Measurements from ENCODE around the gene PIEZO2.
"Not testable (repeated sequence)": the region's sequence is repeated elsewhere in the genome, so short reads cannot be mapped to it uniquely, and the experiment has no call there.

The PIEZO2 gene

GRCh38 chr18:11149441-11150270 is at the start of gene PIEZO2:
TSS of gene PIEZO2 (minus strand) at chr18:11149569. CDS start at chr18:11148588, 981 bp downstream.
- peak within 1 kb of the TSS; percentile 66 for H3K4me3 ChIP-seq (ENCODE audit: control insufficient read depth, low read depth, low read length)
- no peak for DNase-seq (ENCODE audit: low read depth)
- no peak for TF ChIP-seq CTCF (IDR thresholded peaks at IDR 0.05; ENCODE audit: control insufficient read depth, insufficient read depth, low read depth, low read length, missing control alignments)

GRCh38 chr18:11183637-11184036 is 34.3 kb upstream of the PIEZO2 start:
- TF ChIP-seq CTCF (IDR thresholded peaks at IDR 0.05; ENCODE audit: control insufficient read depth, insufficient read depth, low read depth, low read length, missing control alignments) = no peak
- DNase-seq (ENCODE audit: low read depth) = no peak

GRCh38 chr18:11181629-11182028 is 32.3 kb upstream of the PIEZO2 start:
- H3K4me3 ChIP-seq (ENCODE audit: control insufficient read depth, low read depth, low read length); DNase-seq (ENCODE audit: low read depth): not testable (repeated sequence)

More at GRCh38 chr18:11183637-11184036, 34.3 kb upstream of the PIEZO2 start:
- no peak overlapping the region for H3K4me3 ChIP-seq (ENCODE audit: control insufficient read depth, low read depth, low read length)

- DNase-seq (ENCODE audit: low read depth) = no peak
- H3K4me3 ChIP-seq (ENCODE audit: control insufficient read depth, low read depth, low read length) = no peak overlapping the region
- no peak for TF ChIP-seq CTCF (IDR thresholded peaks at IDR 0.05; ENCODE audit: control insufficient read depth, insufficient read depth, low read depth, low read length, missing control alignments)
Observed at GRCh38 chr18:11179959-11180519, 30.7 kb upstream of the PIEZO2 start.

GRCh38 chr18:11178951-11179549 is 29.7 kb upstream of the PIEZO2 start:
- TF ChIP-seq CTCF (IDR thresholded peaks at IDR 0.05; ENCODE audit: control insufficient read depth, insufficient read depth, low read depth, low read length, missing control alignments) = no peak
- no peak overlapping the region for H3K4me3 ChIP-seq (ENCODE audit: control insufficient read depth, low read depth, low read length)
- DNase-seq (ENCODE audit: low read depth) = peak; percentile 62

GRCh38 chr18:11177382-11177781 is 28.0 kb upstream of the PIEZO2 start:
- no peak overlapping the region for H3K4me3 ChIP-seq (ENCODE audit: control insufficient read depth, low read depth, low read length)
- no peak for DNase-seq (ENCODE audit: low read depth)
- TF ChIP-seq CTCF (IDR thresholded peaks at IDR 0.05; ENCODE audit: control insufficient read depth, insufficient read depth, low read depth, low read length, missing control alignments) = no peak

GRCh38 chr18:11176481-11176881 is 27.1 kb upstream of the PIEZO2 start:
- peak; percentile 25 for DNase-seq (ENCODE audit: low read depth)
- TF ChIP-seq CTCF (IDR thresholded peaks at IDR 0.05; ENCODE audit: control insufficient read depth, insufficient read depth, low read depth, low read length, missing control alignments) = no peak
- H3K4me3 ChIP-seq (ENCODE audit: control insufficient read depth, low read depth, low read length) = no peak overlapping the region
